Neural cell (in vitro differentiated cells): Measurements from ENCODE around the gene GNB3.

Experiments
- CTCF ChIP-seq: fragments of 450-650 bp; IDR thresholded peaks from 2 replicates; pipeline ENCODE4 v1.5.1; 2014; ENCODE audit warnings: antibody characterized with exemption, mild to moderate bottlenecking, moderate library complexity; ENCODE audit not compliant: poor library complexity, severe bottlenecking
- POLR2AphosphoS5 ChIP-seq: IDR thresholded peaks from 2 replicates; pipeline ENCODE4 v1.6.1; 2012

- TF ChIP-seq POLR2AphosphoS5 (no peak), CTCF (no peak)
Observed at GRCh38 chr12:6871052-6871957, 30.6 kb downstream of the GNB3 start.
